MM.1S (cell line): ENCODE results near the gene BIRC7.

Experiments
- EZH2 ChIP-seq: fragments of 300-600 bp; sonication (generic); optimal IDR thresholded peaks from 2 replicates; pipeline ENCODE3; 2017; ENCODE audit warnings: low read depth, mild to moderate bottlenecking, antibody characterized with exemption, low read length, mixed read lengths
- EZH2phosphoT487 ChIP-seq: fragments of 300-600 bp; sonication (generic); IDR thresholded peaks from 2 replicates; pipeline ENCODE4 v1.6.1; 2018; ENCODE audit warnings: antibody characterized with exemption, low read length
- TF ChIP-seq, protein P1 (sequence below): fragments of 300-600 bp; sonication (generic); IDR thresholded peaks from 2 replicates; pipeline ENCODE4 v1.5.1; 2016; ENCODE audit warnings: antibody characterized with exemption, low read length, mixed read lengths

DNA sequence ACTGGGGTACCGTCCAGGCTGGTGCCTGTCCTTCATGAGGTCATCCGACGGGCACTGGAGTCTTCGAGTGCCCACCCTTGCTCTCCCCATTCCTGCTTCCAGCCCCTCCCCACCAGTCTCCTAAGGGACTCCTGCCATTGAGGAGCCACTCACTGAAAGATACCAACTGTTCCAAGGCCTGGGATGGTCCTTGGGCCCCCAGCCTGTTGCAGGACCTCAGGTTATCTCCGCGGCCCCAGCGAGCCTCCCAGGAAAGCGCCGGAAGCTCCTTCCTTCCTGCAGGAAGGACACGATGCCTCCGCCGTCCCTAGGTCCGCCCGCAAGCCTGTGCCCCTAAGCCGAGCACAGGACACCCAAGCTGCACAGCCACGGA, 17.3 kb downstream of the BIRC7 start:
- TF ChIP-seq, protein P1, sequence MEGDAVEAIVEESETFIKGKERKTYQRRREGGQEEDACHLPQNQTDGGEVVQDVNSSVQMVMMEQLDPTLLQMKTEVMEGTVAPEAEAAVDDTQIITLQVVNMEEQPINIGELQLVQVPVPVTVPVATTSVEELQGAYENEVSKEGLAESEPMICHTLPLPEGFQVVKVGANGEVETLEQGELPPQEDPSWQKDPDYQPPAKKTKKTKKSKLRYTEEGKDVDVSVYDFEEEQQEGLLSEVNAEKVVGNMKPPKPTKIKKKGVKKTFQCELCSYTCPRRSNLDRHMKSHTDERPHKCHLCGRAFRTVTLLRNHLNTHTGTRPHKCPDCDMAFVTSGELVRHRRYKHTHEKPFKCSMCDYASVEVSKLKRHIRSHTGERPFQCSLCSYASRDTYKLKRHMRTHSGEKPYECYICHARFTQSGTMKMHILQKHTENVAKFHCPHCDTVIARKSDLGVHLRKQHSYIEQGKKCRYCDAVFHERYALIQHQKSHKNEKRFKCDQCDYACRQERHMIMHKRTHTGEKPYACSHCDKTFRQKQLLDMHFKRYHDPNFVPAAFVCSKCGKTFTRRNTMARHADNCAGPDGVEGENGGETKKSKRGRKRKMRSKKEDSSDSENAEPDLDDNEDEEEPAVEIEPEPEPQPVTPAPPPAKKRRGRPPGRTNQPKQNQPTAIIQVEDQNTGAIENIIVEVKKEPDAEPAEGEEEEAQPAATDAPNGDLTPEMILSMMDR: no peak
- TF ChIP-seq EZH2 (no peak), EZH2phosphoT487 (no peak)
